ENCODE measurements around the gene SIGLEC6. TPM values are rescaled to one million over a fixed set of nuclear protein-coding genes. Genes with fewer than 3 reads are reported as not detected.

SIGLEC6 gene
- total and polyA plus RNA-seq, 3 donors from 2014 or later: 0.29 to 1.1 (median 0.55) TPM

- Histone ChIP-seq H3K27ac (no peak overlapping the region), H3K27me3 (no peaks in the 10 kb centered on the region), H3K9me3 (no peaks in the 10 kb centered on the region), H3K4me1 (no peaks in the 10 kb centered on the region), H3K4me3 (no peak overlapping the region), H3K36me3 (ENCODE audit: low read depth, missing control alignments) (no peaks in the 10 kb centered on the region)
- WGBS, 2 donors: 59 to 67% methylated on average over 3 of the region's 3 CpGs
- intact Hi-C loops (cut with DNase I; ENCODE audit: low total_unique reads): no loop called here
- no peak for TF ChIP-seq POLR2A (IDR thresholded peaks at IDR 0.05)
- no peak for TF ChIP-seq CTCF (IDR thresholded peaks at IDR 0.05)
- DNase-seq: no peak
Measured at GRCh38 chr19:51497666-51498065, 33.8 kb downstream of the SIGLEC6 start.

- H3K27ac ChIP-seq: no peak overlapping the region
- no peaks in the 10 kb centered on the region for H3K27me3 ChIP-seq
- 27 to 30% methylated on average over 2 of the region's 2 CpGs for WGBS, 2 donors
- no peaks in the 10 kb centered on the region for H3K4me1 ChIP-seq
- intact Hi-C loops (cut with DNase I; ENCODE audit: low total_unique reads): no loop called here
- TF ChIP-seq POLR2A (IDR thresholded peaks at IDR 0.05): no peak
- no peak for TF ChIP-seq CTCF (IDR thresholded peaks at IDR 0.05)
- no peaks in the 10 kb centered on the region for H3K36me3 ChIP-seq (ENCODE audit: low read depth, missing control alignments)
- no peaks in the 10 kb centered on the region for H3K9me3 ChIP-seq
- no peak overlapping the region for H3K4me3 ChIP-seq
- no peak for DNase-seq
Measured at GRCh38 chr19:51493776-51494175, 37.7 kb downstream of the SIGLEC6 start.

- DNase-seq: no peak
- H3K36me3 ChIP-seq (ENCODE audit: low read depth, missing control alignments): no peaks in the 10 kb centered on the region
- no peaks in the 10 kb centered on the region for H3K27me3 ChIP-seq
- no peaks in the 10 kb centered on the region for H3K4me1 ChIP-seq
- H3K9me3 ChIP-seq: no peaks in the 10 kb centered on the region
- H3K27ac ChIP-seq: no peak overlapping the region
- no peak for TF ChIP-seq POLR2A (IDR thresholded peaks at IDR 0.05)
- TF ChIP-seq CTCF (IDR thresholded peaks at IDR 0.05): no peak
- intact Hi-C loops (cut with DNase I; ENCODE audit: low total_unique reads): no loop called here
- WGBS, 2 donors: 69 to 72% methylated on average over 7 of the region's 7 CpGs
- no peak overlapping the region for H3K4me3 ChIP-seq
Measured at GRCh38 chr19:51491586-51491985, 39.9 kb downstream of the SIGLEC6 start.

GRCh38 chr19:51490676-51491075 is 40.8 kb downstream of the SIGLEC6 start:
- 32% methylated on average over 14 of the region's 14 CpGs for WGBS, 2 donors
- Histone ChIP-seq H3K27ac (no peak overlapping the region), H3K4me1 (no peaks in the 10 kb centered on the region), H3K36me3 (ENCODE audit: low read depth, missing control alignments) (no peaks in the 10 kb centered on the region), H3K4me3 (no peak overlapping the region), H3K9me3 (no peaks in the 10 kb centered on the region), H3K27me3 (no peaks in the 10 kb centered on the region)
- peak; percentile 78 for DNase-seq
- intact Hi-C loops (cut with DNase I; ENCODE audit: low total_unique reads): no loop called here
- TF ChIP-seq CTCF (IDR thresholded peaks at IDR 0.05): no peak

GRCh38 chr19:51489113-51489512 is 42.4 kb downstream of the SIGLEC6 start:
- 70 to 71% methylated on average over 2 of the region's 2 CpGs for WGBS, 2 donors
- Histone ChIP-seq H3K9me3 (no peaks in the 10 kb centered on the region), H3K36me3 (ENCODE audit: low read depth, missing control alignments) (no peaks in the 10 kb centered on the region), H3K27ac (no peak overlapping the region), H3K27me3 (no peaks in the 10 kb centered on the region), H3K4me3 (no peak overlapping the region), H3K4me1 (no peaks in the 10 kb centered on the region)
- intact Hi-C loops (cut with DNase I; ENCODE audit: low total_unique reads): no loop called here
- DNase-seq: no peak
- TF ChIP-seq CTCF (IDR thresholded peaks at IDR 0.05) (no peak), POLR2A (IDR thresholded peaks at IDR 0.05) (no peak)

Measured in testis (tissue), 3 donors.